Lung (tissue), 12 donors: Measurements from ENCODE around the gene PRKAR1B. TPM values are rescaled to one million over a fixed set of nuclear protein-coding genes. Genes with fewer than 3 reads are reported as not detected.

ENCODE experiments used
- ATAC-seq: fragments of 200-7000 bp; cut with Tn5 transposase; one replicate; pipeline ENCODE4 v1.9.1; 2020; ENCODE audit warnings: moderate number of reproducible peaks; ENCODE audit not compliant: insufficient read depth, low FRiP score
- DNase-seq, 3 donors: peaks; one replicate each; pipeline ENCODE4 v3.0.0-alpha.2; 2013 to 2017
- H3K27ac ChIP-seq, 2 donors: one replicate each; pipeline ENCODE4 v1.5.1; 2013; ENCODE audit warnings: mild to moderate bottlenecking in 2 of 2, moderate library complexity in 2 of 2, control low read depth in 1 of 2, inconsistent platforms in 1 of 2, low read depth in 1 of 2, low read length in 1 of 2
- H3K27me3 ChIP-seq, 3 donors: one replicate each; pipeline ENCODE4 v1.5.1; 2013; ENCODE audit warnings: low read length in 2 of 3; ENCODE audit not compliant: control insufficient read depth in 3 of 3, insufficient read depth in 3 of 3
- H3K36me3 ChIP-seq, 4 donors: one replicate each; pipeline ENCODE4 v1.5.1; 2013; ENCODE audit warnings: low read length in 4 of 4, mild to moderate bottlenecking in 1 of 4, moderate library complexity in 1 of 4; ENCODE audit not compliant: control insufficient read depth in 4 of 4, insufficient read depth in 4 of 4
- H3K4me1 ChIP-seq, 5 donors: one replicate each; pipeline ENCODE4 v1.5.1; 2013; ENCODE audit warnings: low read length in 5 of 5, mild to moderate bottlenecking in 2 of 5, moderate library complexity in 1 of 5; ENCODE audit not compliant: control insufficient read depth in 5 of 5, insufficient read depth in 5 of 5
- H3K4me3 ChIP-seq: one replicate; pipeline ENCODE4 v1.5.1; 2013; ENCODE audit warnings: mild to moderate bottlenecking, control low read depth, moderate library complexity
- H3K9ac ChIP-seq, 2 donors: one replicate each; pipeline ENCODE4 v1.5.1; 2013; ENCODE audit warnings: low read length in 2 of 2, control low read depth in 1 of 2; ENCODE audit not compliant: insufficient read depth in 1 of 2
- H3K9me3 ChIP-seq, 4 donors: one replicate each; pipeline ENCODE4 v1.5.1; 2013; ENCODE audit warnings: low read length in 3 of 4, mild to moderate bottlenecking in 1 of 4, moderate library complexity in 1 of 4; ENCODE audit not compliant: control insufficient read depth in 4 of 4, insufficient read depth in 3 of 4
- CTCF ChIP-seq: IDR thresholded peaks from 2 replicates; pipeline ENCODE4 v1.5.1; 2012; ENCODE audit warnings: mild to moderate bottlenecking; ENCODE audit errors: control extremely low read depth, extremely low read depth
- WGBS, 2 donors: extraction: QIAGEN DNeasy Blood & Tissue Kit; methylation state at CpG; one replicate each; pipeline ENCODE4 v1.1.7; 2013; 5-methylcytosine and 5-hydroxymethylcytosine counted together
- polyA plus RNA-seq, 2 donors: library from polyadenylated mRNA; stranded (reverse); fragments of 200-250 nt; gene quantifications; one replicate each; pipeline ENCODE4 v1.2.1, GENCODE V29; 2013
- total RNA-seq, 2 donors: library from RNA; depleted of rRNA in 1 of 2; stranded (reverse); fragments of >200 nt in 1 of 2; gene quantifications; one replicate each; pipeline ENCODE4 v1.2.1, GENCODE V29; 2014 to 2021
- donor health status: control.
- donor health status: control.
- donor health status: Bipolar disorder and iron deficiency.
- donor health status: healthy.
- donor health status: DM: yes; HTN: yes; CAD: no.

PRKAR1B gene
- total and polyA plus RNA-seq, 4 donors: 11.3 to 32.0 (median 16.3) TPM

GRCh38 chr7:619368-619840, 107.7 kb downstream of the PRKAR1B start:
- H3K9me3 ChIP-seq: peaks cover 0 to 13% (median 1%) of the 10 kb centered on the region in 4 donors
- peaks cover 0 to 12% (median 0%) of the 10 kb centered on the region in 5 donors for H3K4me1 ChIP-seq
- ATAC-seq (no peak), DNase-seq (no peak)
- H3K9ac ChIP-seq: no peak overlapping the region
- no peak for TF ChIP-seq CTCF
- peak overlapping the region in 1 of 2 donors; percentile 84 for H3K27ac ChIP-seq
- H3K27me3 ChIP-seq: no peaks in the 10 kb centered on the region
- H3K4me3 ChIP-seq: no peak overlapping the region
- WGBS, 2 donors: 90 to 94% methylated on average over 5 of the region's 5 CpGs
- H3K36me3 ChIP-seq: no peaks in the 10 kb centered on the region

GRCh38 chr7:618539-619367, 108.3 kb downstream of the PRKAR1B start:
- Histone ChIP-seq H3K27me3 (no peaks in the 10 kb centered on the region), H3K9ac (no peak overlapping the region), H3K27ac (peak overlapping the region in 1 of 2 donors; percentile 84), H3K9me3 (peaks cover 0 to 11% (median 1%) of the 10 kb centered on the region in 4 donors), H3K36me3 (no peaks in the 10 kb centered on the region), H3K4me3 (no peak overlapping the region), H3K4me1 (peaks cover 0 to 12% (median 0%) of the 10 kb centered on the region in 5 donors)
- 47 to 50% methylated on average over 14 of the region's 14 CpGs for WGBS, 2 donors
- DNase-seq (peak; percentile 49 to 77 (median 69)), ATAC-seq (no peak)
- TF ChIP-seq CTCF: no peak

DNA sequence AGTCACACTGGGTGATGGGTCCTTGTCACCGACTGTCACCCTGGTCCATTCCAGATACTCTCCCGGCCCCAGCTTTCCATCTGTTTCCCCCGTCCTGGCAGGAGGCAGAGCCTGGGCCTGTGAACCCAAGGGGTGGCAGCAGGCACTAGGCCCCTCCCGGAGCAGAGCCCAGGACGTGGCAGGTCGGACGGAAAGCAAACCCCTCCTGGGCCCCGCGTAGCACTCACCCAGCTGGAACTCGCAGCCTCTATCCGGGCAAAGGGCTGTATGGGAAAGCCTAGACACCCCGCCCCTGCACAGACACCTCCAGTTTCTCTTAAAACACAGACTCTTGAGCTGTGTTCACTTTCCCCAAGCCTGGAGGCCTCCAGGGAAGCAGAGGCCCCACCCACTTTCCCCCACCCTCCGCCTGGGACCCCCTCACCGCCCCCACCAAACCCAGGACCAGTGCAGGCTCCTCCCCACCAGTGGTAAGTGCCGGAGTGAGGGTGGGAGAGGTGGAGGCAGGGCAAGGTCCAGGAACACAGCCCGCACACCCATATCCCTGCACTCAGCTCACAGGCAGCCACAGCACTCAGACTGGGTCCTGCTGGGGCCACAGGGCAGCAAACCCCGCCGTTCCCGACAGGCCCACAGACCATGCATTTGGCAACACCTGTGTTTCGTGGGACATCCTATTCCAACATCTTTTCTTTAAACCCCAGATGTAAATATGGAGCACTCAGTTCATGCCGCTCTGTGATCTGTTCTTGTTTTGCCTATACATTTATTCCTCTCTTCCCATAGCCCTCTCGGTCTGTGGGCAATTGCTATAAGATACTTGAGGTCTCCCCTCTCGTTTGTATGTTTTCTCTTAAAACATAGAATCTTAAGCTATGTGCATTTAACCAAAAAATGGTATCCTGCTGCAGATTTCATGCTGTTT, 109.2 kb downstream of the PRKAR1B start:
- WGBS, 2 donors: 61 to 62% methylated on average over 23 of the region's 23 CpGs
- Histone ChIP-seq H3K9me3 (peaks cover 0 to 10% (median 1%) of the 10 kb centered on the region in 4 donors), H3K4me1 (peaks cover 0 to 12% (median 0%) of the 10 kb centered on the region in 5 donors), H3K27ac (peak overlapping the region in 1 of 2 donors; percentile 81), H3K27me3 (no peaks in the 10 kb centered on the region), H3K4me3 (no peak overlapping the region), H3K36me3 (no peaks in the 10 kb centered on the region), H3K9ac (no peak overlapping the region)
- no peak for TF ChIP-seq CTCF
- DNase-seq (no peak), ATAC-seq (no peak)
